HepG2 (cell line): ENCODE results near the gene GHRH. TPM values are rescaled to one million over a fixed set of nuclear protein-coding genes. Genes with fewer than 3 reads are reported as not detected.
A peak's percentile ranks its signal among the peaks of the same experiment; 100 is the strongest.

ENCODE experiments used
- ATAC-seq: fragments of 200-7000 bp; cut with Tn5 transposase; 3 replicates; pipeline ENCODE4 v1.9.1; 2020; ENCODE audit warnings: mild to moderate bottlenecking, moderate library complexity
- BruUV-seq: library from RNA; stranded (reverse); fragments of 400-500 nt; replicated peaks from 2 replicates; lab custom pipeline; 2021; lab: Mats Ljungman, UMichigan
- CTCF ChIA-PET: fragments of 300-600 bp; formaldehyde crosslinking; extraction: SDS; loops from one replicate; lab custom pipeline; 2021; ENCODE audit warnings: low total read pairs, inconsistent platforms, low intra/inter-chr PET ratio; lab: Yijun Ruan, JAX
- POLR2A ChIA-PET: fragments of 350-600 bp; sonication (Branson Sonifier 250); formaldehyde crosslinking; loops from one replicate; lab custom pipeline; 2020; ENCODE audit warnings: antibody characterized with exemption, inconsistent platforms; lab: Yijun Ruan, JAX
- DNase-seq: peaks from one replicate; pipeline ENCODE4 v3.0.0-alpha.2; 2015; ENCODE audit warnings: low spot score
- FAIRE-seq: peaks from 3 replicates; lab custom pipeline; 2011; peaks lifted over from hg19 to GRCh38; lab: Jason Lieb, UNC
- H2AFZ ChIP-seq: one replicate; pipeline ENCODE4 v1.6.1; 2011; ENCODE audit warnings: low read length, inconsistent platforms
- H3K27ac ChIP-seq: fragments of 300-600 bp; 3 replicates; pipeline ENCODE4 v1.8.0; 2011; ENCODE audit warnings: mixed run types, mild to moderate bottlenecking, mixed read lengths, low read length, inconsistent platforms; ENCODE audit not compliant: insufficient read depth; ENCODE audit errors: extremely low read length
- H3K27me3 ChIP-seq, 2 experiments: fragments of 200-600 bp in 1 of 2; 2 replicates in 1 of 2; 3 replicates in 1 of 2; pipeline versions ENCODE4 v1.6.0 to v1.8.0; 2011; ENCODE audit warnings: low read length in 2 of 2, mild to moderate bottlenecking in 2 of 2, moderate library complexity in 2 of 2, inconsistent platforms in 1 of 2; ENCODE audit not compliant: insufficient read depth in 2 of 2, control insufficient read depth in 1 of 2
- H3K36me3 ChIP-seq, 2 experiments: fragments of 200-600 bp in 1 of 2; replicated peaks in 1 of 2; 2 replicates in 1 of 2; 3 replicates in 1 of 2; pipeline versions ENCODE4 v1.5.1 to v1.8.0; 2011; ENCODE audit warnings: low read length in 2 of 2, inconsistent platforms in 1 of 2; ENCODE audit not compliant: insufficient read depth in 2 of 2, control insufficient read depth in 1 of 2
- H3K4me1 ChIP-seq: 2 replicates; pipeline ENCODE4 v1.5.1; 2012; ENCODE audit warnings: low read length, inconsistent platforms; ENCODE audit not compliant: insufficient read depth
- H3K4me2 ChIP-seq: 2 replicates; pipeline ENCODE4 v1.6.0; 2011; ENCODE audit warnings: low read depth, low read length, inconsistent platforms
- H3K4me3 ChIP-seq, 3 experiments: fragments of 200-600 bp in 1 of 3; sonication (generic), shearing (Covaris generic) in 1 of 3; replicated peaks in 1 of 3; 2 replicates each; pipeline ENCODE4 v1.5.1; 2011 to 2016; ENCODE audit warnings: low read length in 3 of 3, inconsistent platforms in 2 of 3, low read depth in 2 of 3, mild to moderate bottlenecking in 2 of 3, control low read depth in 1 of 3, mixed read lengths in 1 of 3; ENCODE audit not compliant: insufficient read depth in 1 of 3
- H3K79me2 ChIP-seq: one replicate; pipeline ENCODE4 v1.6.1; 2011; ENCODE audit warnings: low read length, inconsistent platforms; ENCODE audit not compliant: insufficient read depth
- H3K9ac ChIP-seq: 2 replicates; pipeline ENCODE4 v1.6.0; 2011; ENCODE audit warnings: mild to moderate bottlenecking, low read depth, low read length, inconsistent platforms; ENCODE audit not compliant: insufficient read depth
- H3K9me3 ChIP-seq: 2 replicates; pipeline ENCODE4 v1.5.1; 2012; ENCODE audit warnings: mild to moderate bottlenecking, low read length
- H4K20me1 ChIP-seq: 2 replicates; pipeline ENCODE4 v1.6.0; 2011; ENCODE audit warnings: inconsistent platforms, mild to moderate bottlenecking, low read length, moderate library complexity; ENCODE audit not compliant: insufficient read depth
- FOXC1 ChIP-seq: sonication (generic); formaldehyde crosslinking; IDR thresholded peaks from 2 replicates; pipeline ENCODE4 v1.8.0; 2022; ENCODE audit warnings: mild to moderate bottlenecking, missing genetic modification reagents, borderline replicate concordance
- KAT8 ChIP-seq: IDR thresholded peaks from 2 replicates; pipeline ENCODE4 v1.6.1; 2016; ENCODE audit warnings: missing genetic modification reagents, missing compliant biosample characterization
- KDM2A ChIP-seq: sonication (generic); formaldehyde crosslinking; IDR thresholded peaks from 2 replicates; pipeline ENCODE4 v1.4.0; 2020; ENCODE audit warnings: low read depth, missing genetic modification reagents, borderline replicate concordance
- SIX1 ChIP-seq: sonication (generic); formaldehyde crosslinking; IDR thresholded peaks from 2 replicates; pipeline ENCODE4 v1.4.0; 2020; ENCODE audit warnings: missing genetic modification reagents, borderline replicate concordance
- ZFX ChIP-seq: sonication (generic); formaldehyde crosslinking; IDR thresholded peaks from 2 replicates; pipeline ENCODE4 v1.4.0; 2020; ENCODE audit warnings: mild to moderate bottlenecking, low read depth, missing genetic modification reagents, moderate library complexity
- ZNF282 ChIP-seq: fragments of 450-650 bp; IDR thresholded peaks from 2 replicates; pipeline ENCODE4 v1.6.1; 2018; ENCODE audit not compliant: partially characterized antibody
- ZNF749 ChIP-seq: sonication (generic); formaldehyde crosslinking; IDR thresholded peaks from 2 replicates; pipeline ENCODE4 v1.8.0; 2022; ENCODE audit warnings: mild to moderate bottlenecking, missing genetic modification reagents, moderate library complexity, borderline replicate concordance
- ZNF768 ChIP-seq: sonication (generic); formaldehyde crosslinking; IDR thresholded peaks from 2 replicates; pipeline ENCODE4 v1.4.0; 2020; ENCODE audit warnings: missing genetic modification reagents
- WGBS: methylation state at CpG from one replicate; pipeline ENCODE4 v1.1.6; 2017; ENCODE audit warnings: low lambda C conversion rate; 5-methylcytosine and 5-hydroxymethylcytosine counted together
- in situ Hi-C: cut with HindIII; loops from 2 replicates; pipeline ENCODE4 v1.10.0; 2017; ENCODE audit warnings: low pct_unique_long_range_greater_than_20kb; ENCODE audit not compliant: extremely low pct_ligation_motif_present
- intact Hi-C: fragments of 100-400 bp; cut with micrococcal nuclease; formaldehyde crosslinking; loops from one replicate; pipeline ENCODE4 v1.10.0; 2022; ENCODE audit not compliant: unreplicated experiment
- polyA plus RNA-seq, 8 experiments: library from polyadenylated mRNA; depleted of rRNA in 3 of 8; stranded (reverse) in 7 of 8; unstranded in 1 of 8; fragments of >200 nt; fragmentation: Illumina TruSeq in 4 of 8; extraction: Trizol in 4 of 8; gene quantifications; 2 replicates each; pipeline versions ENCODE4 v1.2.1 to v1.2.3, GENCODE V29; 2011 to 2016; ENCODE audit warnings: low read depth in 4 of 8, missing spikeins in 1 of 8, mixed read lengths in 1 of 8; ENCODE audit not compliant: insufficient read depth in 1 of 8
- total RNA-seq, 5 experiments: library from RNA; depleted of rRNA; stranded (reverse); fragments of >200 nt; fragmentation: Illumina TruSeq; extraction: Trizol; gene quantifications; 2 replicates each; pipeline ENCODE4 v1.2.3, GENCODE V29; 2016; ENCODE audit warnings: low read depth in 1 of 5
- TF ChIP-seq, protein P1 (sequence below): sonication (generic); formaldehyde crosslinking; IDR thresholded peaks from 2 replicates; pipeline ENCODE4 v1.4.0; 2020; ENCODE audit warnings: low read depth, mild to moderate bottlenecking, missing genetic modification reagents
- TF ChIP-seq, protein P2 (sequence below): sonication (generic); formaldehyde crosslinking; IDR thresholded peaks from 2 replicates; pipeline ENCODE4 v1.4.0; 2020; ENCODE audit warnings: missing genetic modification reagents

Gene GHRH
- total and polyA plus RNA-seq, 2 of the 13 experiments (the other 11 are each of a cell fraction or from before 2014, with no cell fraction given) = not detected

DNA sequence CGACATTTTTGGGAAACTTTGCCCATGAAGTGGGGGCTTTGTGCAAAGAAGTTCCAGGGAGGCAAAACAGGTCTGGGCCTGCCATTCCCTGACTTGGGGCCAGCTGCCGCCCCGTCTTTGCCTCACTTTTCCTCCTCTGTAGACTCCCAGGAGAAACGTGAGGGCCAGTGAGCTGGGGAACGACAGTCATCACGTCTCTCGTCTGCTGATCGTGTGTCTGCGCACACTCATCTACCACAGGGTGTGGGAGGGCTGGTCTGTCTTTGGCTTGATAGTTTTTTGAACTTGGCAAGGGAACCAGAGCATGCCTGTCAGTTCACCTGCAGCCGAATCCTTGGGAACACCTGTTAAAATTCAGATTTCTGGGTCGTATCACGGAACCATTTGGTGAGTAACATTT is 8.5 kb downstream of the GHRH start:
- no peaks in the 10 kb centered on the region for H3K36me3 ChIP-seq
- no peak overlapping the region for H3K27ac ChIP-seq
- no TSS peak for BruUV-seq
- CTCF ChIA-PET = no interaction called here
- H3K9me3 ChIP-seq = no peaks in the 10 kb centered on the region
- FAIRE-seq (no peak), ATAC-seq (no peak), DNase-seq (no peak)
- peaks cover 5 to 19% of the 10 kb centered on the region in 2 experiments; a peak in 3 of 5 replicates for H3K27me3 ChIP-seq
- intact Hi-C loops (no loop called here), in situ Hi-C loops (no loop called here)
- no peaks in the 10 kb centered on the region for H3K79me2 ChIP-seq
- H3K4me2 ChIP-seq = no peak overlapping the region
- H3K4me1 ChIP-seq = no peaks in the 10 kb centered on the region
- TF ChIP-seq KDM2A = 0 out of 2 replicates have a peak, but pooled peaks have one; percentile 16
- TF ChIP-seq ZNF282 = no peak
- TF ChIP-seq, protein P1, sequence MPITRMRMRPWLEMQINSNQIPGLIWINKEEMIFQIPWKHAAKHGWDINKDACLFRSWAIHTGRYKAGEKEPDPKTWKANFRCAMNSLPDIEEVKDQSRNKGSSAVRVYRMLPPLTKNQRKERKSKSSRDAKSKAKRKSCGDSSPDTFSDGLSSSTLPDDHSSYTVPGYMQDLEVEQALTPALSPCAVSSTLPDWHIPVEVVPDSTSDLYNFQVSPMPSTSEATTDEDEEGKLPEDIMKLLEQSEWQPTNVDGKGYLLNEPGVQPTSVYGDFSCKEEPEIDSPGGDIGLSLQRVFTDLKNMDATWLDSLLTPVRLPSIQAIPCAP (CRISPR knock-in tag) = no peak
- TF ChIP-seq SIX1 (CRISPR knock-in tag) = no peak
- no peak for TF ChIP-seq FOXC1
- TF ChIP-seq ZNF749 (CRISPR knock-in tag) = no peak
- WGBS = 64% methylated on average over 12 of the region's 12 CpGs
- H4K20me1 ChIP-seq = no peaks in the 10 kb centered on the region
- no peak overlapping the region for H2AFZ ChIP-seq
- no peak overlapping the region for H3K9ac ChIP-seq
- POLR2A ChIA-PET = no interaction called here
- H3K4me3 ChIP-seq = no peak overlapping the region

DNA sequence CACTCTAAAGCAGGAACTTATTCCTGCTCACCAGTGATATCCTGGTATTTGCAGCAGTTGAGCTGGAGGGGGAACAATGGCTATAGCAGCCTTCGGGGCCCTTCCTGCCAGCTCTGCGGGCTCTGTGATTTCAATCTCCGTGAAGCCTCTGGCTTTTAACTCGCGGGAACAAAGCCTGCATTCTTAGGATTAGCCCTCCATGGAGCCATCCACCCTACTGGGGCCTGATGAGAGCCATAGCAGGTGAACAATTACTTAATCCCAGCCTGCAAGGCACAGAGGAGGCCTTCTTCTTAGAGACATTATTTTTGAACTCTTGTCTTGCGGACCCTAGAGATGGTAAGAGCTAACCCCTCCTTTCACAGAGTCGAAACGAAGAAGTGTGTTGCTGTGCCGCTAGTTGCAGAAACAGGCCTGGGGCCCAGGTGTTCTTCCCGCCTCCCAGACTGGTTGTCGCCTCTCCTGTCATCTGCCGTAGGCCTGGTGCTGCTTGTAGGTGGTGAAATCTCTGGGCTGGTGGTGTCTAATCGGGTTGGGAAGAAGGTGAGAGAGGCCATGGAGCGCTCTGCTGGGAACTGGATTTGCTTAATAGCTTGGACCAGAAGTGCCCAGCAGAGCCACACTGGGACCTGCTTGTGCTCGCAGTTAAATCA is 9.7 kb downstream of the GHRH start:
- Histone ChIP-seq H3K4me2 (no peak overlapping the region), H4K20me1 (no peaks in the 10 kb centered on the region), H3K9ac (no peak overlapping the region), H2AFZ (no peak overlapping the region), H3K9me3 (no peaks in the 10 kb centered on the region), H3K27ac (no peak overlapping the region), H3K79me2 (no peaks in the 10 kb centered on the region), H3K36me3 (no peaks in the 10 kb centered on the region), H3K27me3 (peaks cover 4 to 12% of the 10 kb centered on the region in 2 experiments; a peak in 2 of 5 replicates), H3K4me1 (peaks cover 7% of the 10 kb centered on the region; the same call in 1 of the 2 replicates), H3K4me3 (no peak overlapping the region)
- peak; percentile 29; the same call in 1 of the 2 replicates for TF ChIP-seq ZNF768 (CRISPR knock-in tag)
- TF ChIP-seq KAT8 = no peak
- TF ChIP-seq ZFX (CRISPR knock-in tag) = 0 out of 2 replicates have a peak, but pooled peaks have one; percentile 16
- TF ChIP-seq, protein P2, sequence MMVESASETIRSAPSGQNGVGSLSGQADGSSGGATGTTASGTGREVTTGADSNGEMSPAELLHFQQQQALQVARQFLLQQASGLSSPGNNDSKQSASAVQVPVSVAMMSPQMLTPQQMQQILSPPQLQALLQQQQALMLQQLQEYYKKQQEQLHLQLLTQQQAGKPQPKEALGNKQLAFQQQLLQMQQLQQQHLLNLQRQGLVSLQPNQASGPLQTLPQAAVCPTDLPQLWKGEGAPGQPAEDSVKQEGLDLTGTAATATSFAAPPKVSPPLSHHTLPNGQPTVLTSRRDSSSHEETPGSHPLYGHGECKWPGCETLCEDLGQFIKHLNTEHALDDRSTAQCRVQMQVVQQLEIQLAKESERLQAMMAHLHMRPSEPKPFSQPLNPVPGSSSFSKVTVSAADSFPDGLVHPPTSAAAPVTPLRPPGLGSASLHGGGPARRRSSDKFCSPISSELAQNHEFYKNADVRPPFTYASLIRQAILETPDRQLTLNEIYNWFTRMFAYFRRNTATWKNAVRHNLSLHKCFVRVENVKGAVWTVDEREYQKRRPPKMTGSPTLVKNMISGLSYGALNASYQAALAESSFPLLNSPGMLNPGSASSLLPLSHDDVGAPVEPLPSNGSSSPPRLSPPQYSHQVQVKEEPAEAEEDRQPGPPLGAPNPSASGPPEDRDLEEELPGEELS (CRISPR knock-in tag) = no peak
- no peak for DNase-seq
- no TSS peak for BruUV-seq
- in situ Hi-C loops (no loop called here), intact Hi-C loops (no loop called here)
- 53% methylated on average over 15 of the region's 15 CpGs for WGBS
- ATAC-seq = peak; percentile 19
- FAIRE-seq = no peak
- POLR2A ChIA-PET = interaction anchor here (1.2 kb wide), 1 partner anchor 19 kb away, joined by 3 read pairs; no protein-coding TSS in a partner anchor
- CTCF ChIA-PET = no interaction called here
